Activated CD8-positive, alpha-beta memory T cell treated with anti-CD3 and anti-CD28 coated beads, Interleukin-2, amount 50 U/mL, for 4 hours (primary cell): ENCODE results near the gene SUGCT.
"Not testable (repeated sequence)": the region's sequence is repeated elsewhere in the genome, so short reads cannot be mapped to it uniquely, and the experiment has no call there.

ENCODE experiments used
- DNase-seq: peaks from one replicate; pipeline ENCODE4 v3.0.0-alpha.2; 2020

The SUGCT gene

DNA sequence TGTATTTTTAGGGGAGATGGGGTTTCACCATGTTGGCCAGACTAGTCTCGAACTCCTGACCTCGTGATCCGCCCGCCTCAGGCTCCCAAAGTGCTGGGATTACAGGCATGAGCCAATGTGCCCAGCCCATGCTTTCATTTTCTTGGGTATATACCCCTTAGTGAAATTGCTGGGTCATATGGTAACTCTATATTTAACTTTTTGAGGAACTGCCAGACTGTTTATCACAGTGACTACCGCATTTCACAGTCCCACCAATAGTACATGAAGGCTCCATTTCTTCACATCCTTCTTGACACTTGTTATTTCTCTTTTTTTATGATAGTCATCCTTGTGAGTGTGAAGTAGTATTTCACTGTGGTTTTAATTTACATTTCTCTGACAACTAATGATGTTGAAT is 134.0 kb downstream of the SUGCT start:
- DNase-seq = not testable (repeated sequence)

DNA sequence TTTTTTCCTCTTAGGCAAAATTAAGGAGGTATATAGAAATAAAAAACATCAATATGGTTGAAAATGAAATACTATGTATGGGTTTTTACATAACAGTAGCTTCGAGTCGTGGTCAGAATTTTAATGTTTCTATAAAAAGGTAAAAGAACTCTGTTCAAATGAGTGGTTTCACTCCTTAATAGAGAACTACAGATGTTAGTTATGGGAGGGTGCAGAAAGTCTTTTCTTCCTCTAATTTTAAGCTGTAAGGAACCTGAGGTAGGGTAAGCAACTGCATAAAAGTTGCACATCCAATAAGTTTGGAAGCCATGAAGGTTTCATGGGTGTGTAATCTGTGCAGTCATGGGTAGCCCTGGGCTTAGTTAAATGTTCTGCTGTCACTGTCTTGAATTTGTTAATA is 141.3 kb downstream of the SUGCT start:
- DNase-seq = no peak

DNA sequence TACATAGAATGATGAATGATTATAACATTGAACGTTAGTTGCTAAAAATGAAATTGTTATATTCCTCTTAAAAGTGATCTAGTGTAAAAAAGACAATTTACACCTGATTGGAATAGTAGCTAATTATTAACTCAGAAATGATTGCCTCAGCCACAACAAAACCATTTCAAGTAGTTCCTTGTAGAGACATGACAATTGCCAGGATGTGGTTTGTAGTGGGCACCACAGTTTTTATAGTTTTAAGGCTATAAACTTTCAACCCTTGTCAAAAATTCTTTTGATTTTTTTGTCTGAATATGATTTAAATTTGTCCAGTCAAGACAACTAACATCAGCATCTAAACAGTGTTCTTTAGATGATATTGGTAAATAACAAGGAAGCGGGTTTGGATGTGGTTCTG is 145.2 kb downstream of the SUGCT start:
- no peak for DNase-seq

DNA sequence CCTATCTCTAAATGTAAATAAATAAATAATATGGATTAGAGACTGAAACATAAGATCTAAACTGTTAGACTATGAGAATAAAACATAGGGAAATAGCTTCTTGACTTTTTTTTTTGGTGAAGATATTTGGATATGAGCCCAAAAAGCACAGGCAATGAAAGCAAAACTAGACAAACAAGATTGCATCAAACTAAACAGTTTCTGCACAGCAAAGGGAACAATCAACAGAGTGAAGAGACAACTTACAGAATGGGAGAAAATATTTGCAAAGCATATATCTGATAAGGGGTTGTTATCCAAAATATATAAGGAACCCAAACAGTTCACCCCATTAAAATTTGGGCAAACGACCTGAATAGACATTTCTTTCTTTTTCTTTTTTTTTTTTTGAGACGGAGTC is 148.1 kb downstream of the SUGCT start:
- no peak for DNase-seq

DNA sequence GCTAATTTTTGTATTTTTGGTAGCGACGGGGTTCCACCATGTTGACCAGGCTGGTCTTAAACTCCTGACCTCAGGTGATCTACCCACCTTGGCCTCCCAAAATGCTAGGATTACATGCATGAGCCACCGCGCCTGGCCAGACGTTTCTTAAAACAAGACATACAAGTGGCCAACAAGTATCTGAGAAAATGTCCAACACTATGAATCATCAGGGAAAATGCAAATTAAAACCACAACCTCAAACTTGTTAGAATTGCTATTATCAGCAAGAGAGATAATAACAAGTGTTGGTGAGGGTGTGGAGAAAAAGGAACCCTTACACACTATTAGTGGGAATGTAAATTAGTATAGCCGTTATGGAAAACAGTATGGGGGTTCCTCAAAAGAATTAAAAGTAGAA is 148.6 kb downstream of the SUGCT start:
- no peak for DNase-seq

DNA sequence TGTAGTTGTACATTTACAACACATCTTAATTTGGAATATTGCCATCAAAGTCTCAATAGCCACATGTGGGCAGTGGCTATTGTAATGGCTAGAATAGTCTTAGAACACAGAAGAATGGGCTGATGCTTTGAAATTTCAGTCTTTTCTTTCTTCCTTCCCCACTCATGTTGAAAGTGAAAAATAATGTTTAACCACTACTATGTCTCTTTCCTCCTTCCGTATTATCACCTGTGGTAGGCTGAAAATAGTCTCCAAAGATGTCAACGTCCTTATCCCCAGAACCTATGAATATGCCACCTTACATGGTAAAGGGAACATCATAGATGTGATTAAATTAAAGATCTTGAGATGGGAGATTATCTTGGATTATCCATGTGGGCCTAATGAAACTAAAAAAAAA is 154.0 kb downstream of the SUGCT start:
- DNase-seq = no peak

DNA sequence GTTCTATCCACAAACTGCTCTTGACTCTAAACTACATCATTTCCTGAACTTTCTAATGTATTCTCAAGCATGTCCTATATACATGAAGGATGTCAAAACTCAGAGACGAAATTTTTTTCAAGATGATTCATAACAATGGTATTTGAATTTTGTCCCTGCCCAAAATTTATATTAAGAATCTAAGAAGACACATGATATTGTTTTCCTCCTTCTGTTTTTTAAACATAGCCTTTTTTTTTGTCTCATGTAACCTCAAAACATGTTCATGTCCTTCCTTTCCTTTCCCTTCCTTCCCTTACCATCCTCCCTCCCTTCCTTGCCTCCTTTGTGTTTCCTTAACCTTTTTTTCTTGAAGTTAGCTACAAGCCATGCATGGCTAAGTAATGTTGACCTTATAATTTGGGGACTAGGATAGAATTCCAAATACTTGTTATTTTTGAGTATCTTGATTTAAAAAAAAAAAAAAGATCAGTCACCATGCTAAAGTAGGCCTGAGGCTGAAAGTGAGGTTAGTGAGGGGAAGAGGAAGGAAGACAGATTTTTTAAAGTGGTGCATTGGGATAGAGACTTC is 163.0 kb downstream of the SUGCT start:
- no peak for DNase-seq

DNA sequence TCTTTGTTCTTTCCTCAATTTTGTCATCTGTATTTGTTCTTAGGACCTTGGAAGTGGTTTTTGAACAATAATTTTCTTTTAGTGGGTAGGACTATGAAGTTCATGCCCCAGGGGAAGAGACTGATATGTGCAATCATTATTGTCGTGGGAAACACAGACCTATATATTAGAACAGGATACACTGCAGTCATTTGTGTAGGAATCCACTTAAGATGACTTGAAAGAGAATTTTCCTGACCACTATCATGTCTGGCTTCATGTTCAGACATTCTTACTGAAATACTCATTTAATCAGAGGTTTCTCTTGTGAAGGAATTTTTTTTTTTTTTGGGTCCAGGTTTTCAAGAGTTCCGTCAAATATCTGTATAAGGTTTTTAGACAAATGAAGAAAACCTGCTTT is 163.6 kb downstream of the SUGCT start:
- no peak for DNase-seq

DNA sequence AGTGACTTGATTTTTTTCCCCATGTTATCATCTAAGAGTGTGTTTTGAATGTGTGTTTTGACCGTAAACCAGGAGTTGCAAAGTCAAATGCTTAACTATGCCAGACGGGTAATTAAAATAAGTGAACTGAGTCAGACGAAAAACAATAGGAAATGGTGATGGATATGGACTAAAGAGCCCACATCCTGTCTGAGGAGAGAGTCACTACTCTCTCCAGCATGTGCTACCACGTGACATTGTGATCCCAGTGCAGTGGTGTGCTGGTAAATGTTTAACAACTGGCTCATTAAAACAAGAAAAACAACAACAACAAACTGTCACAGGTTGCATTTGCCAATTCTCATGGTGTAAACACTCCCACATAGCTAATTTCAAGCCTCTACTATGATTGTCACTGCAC is 164.3 kb downstream of the SUGCT start:
- DNase-seq = no peak

DNA sequence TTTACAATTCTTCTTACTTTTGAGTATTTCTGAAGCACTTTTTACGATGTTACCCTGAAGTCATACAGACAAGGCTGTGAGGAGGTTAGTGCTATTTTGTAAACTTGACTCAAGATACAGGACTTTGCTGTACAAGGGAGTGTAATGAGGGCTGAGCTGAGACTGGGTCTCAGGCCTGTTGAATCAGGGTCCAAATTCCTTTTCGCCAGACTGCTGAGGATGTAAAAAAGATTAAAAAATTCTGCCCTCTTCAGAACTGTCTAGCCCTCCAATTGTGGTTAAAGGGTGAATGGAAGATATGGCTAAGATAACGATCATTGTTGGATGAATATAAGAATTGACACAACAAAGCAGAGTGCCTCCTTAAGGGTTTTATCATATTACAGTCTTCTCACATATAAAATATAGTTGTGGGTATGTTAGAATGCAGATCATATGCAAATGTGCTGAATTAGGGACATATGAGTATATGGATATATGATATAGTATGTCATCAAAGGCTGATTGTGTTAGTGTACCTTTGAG is 165.4 kb downstream of the SUGCT start:
- DNase-seq = no peak

DNA sequence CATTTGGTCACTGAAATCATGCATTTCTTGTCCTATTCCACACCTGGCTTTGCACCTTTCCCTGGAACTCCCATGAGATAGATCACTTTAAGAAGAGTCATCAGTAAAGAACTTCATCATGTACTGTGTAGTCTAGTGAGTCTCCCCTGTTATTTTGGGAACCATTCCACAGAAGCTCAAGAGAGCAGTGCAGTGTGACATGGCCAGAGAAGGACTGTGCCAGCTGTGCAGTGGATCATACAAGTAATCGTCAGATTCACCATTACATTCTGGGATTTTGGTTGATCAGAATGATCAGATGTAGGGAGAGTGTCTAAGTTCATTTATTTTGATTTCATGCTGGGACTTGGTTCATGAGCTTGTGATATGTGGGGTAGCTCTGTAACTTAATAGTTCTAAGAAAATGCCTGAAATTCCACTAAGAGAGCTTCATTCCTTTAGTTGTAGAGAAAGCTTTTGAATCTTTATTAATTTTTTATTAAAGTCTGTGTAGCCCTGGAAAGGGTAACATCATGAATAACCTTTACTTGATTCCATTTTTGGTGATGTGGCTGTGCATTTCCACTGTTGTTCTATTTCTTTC is 166.8 kb downstream of the SUGCT start:
- no peak for DNase-seq

DNA sequence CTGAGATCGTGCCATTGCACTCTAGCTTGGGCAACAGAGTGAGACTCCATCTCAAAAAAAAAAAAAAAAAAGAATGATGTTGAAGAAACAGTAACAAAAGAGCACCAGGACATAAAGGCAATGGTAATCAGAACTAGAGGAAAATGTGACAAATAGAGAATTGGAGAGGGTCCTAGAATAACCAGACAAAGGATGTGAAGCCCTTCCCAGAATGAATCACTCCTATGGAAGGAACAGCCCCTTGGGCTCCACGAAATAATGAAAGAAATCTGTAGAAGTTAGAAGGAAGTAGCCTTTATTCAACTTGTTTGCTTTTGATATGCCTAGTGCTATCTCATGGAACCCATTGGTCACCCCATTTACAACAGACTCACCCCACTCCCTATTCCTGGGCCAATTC is 169.2 kb downstream of the SUGCT start:
- no peak for DNase-seq

DNA sequence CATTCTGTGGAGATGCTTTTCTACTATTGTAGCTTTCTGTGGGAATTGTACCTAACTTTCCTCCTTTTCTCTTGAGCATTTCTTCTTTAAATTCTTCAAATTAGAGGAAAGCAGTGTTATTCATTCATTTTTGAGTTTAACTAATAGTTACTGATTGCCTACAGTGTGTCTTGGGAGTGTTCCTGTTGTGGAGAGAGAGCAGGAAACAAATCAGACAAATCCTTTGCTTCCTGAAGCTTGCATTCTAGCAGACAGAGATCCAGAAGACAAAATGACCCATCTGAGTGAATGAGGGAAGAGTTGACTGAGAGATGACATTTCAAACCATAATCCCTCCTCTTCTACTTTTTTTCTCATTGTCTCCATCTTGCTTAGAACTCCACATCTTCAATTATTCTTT is 170.4 kb downstream of the SUGCT start:
- no peak for DNase-seq

DNA sequence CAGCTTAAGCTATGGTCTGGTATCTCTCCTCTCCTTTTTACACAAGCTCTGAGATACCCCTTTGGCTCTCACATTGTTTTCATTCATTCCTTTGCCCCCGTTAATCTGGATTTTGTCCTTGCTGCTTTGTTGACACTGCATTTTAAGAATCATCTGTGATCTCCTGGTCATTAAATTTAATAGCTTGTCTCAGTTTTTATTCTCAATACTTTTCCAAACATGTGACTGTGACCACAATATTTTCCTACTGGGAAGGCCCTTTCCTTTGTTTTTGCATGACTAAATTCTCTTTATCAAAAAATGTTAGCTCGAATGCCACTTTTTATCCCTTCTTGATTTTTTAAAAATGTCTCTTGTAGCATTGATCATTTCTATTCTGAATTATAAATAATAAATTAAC is 171.2 kb downstream of the SUGCT start:
- DNase-seq = no peak

DNA sequence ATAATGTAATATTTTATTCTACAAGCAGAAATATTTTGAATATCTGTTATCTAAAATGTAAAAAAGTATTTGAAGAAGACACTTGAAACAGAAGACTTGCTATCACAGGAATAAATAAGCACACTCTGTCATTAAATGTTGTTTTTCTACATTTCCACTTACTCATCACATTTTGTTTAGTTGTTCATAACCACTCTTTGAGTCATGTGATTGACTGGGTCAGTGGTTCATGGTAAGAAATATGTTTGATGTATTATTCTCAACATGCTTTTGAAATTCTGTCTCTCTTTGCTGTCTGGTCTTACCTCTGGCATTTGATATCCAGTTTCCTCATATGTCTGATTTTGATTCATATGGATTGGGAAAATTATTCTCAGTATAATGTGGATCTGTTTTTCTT is 171.8 kb downstream of the SUGCT start:
- no peak for DNase-seq

DNA sequence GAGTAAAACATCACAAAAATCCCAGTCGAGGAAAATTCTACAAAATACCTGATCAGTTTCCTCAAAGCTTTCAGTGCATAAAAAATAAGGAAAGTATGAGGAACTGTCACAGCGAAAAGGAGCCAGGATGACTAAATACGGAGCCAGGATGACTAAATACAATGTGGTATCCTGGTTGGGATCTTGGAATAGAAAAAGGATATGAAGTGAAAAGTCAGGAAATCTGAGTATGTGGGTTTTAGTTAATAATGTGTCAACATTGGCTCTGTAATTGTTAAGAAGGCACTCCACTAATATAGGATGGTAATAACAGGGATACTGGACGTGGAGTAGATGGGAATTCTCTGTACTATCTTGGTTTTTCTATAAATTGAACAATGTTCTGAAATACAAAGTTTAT is 175.5 kb downstream of the SUGCT start:
- DNase-seq = no peak

DNA sequence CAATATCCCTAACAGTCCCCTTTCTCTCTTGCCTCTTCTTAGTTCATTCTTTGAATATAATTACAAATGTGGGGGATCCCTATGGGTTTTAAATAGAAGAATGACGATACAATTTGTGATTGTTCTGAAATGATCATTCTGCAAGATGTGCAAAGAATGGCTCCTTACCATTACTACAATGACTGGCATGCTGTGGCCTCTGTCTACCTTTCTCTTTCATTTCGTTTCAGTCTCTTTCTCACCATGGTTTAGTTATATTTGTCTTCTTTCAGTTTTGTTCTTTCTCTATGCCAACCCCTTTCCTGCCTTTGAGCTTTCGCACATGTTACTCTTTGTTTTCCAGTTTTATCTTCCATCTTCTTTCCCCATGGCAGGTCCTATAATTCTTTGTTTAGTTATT is 176.5 kb downstream of the SUGCT start:
- DNase-seq = no peak

DNA sequence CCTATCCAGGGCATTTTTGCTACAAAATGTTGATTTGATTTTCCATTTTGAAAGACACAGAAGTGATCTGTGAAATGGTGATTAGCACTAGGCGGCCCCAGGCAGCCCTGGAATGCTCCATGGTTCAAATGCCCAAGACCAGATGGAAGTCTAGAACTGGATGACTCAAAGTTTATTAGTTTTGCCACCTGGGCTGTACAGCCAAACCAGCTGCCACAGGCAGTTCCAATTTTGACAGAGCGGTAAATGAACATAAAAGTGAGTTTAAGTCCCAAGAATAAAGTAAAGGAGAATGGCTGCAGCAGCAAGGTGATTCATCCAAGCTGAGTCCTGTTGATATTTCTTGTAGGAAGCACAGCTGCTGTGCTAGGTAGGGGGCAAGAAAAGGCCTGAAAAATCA is 180.5 kb downstream of the SUGCT start:
- no peak for DNase-seq

DNA sequence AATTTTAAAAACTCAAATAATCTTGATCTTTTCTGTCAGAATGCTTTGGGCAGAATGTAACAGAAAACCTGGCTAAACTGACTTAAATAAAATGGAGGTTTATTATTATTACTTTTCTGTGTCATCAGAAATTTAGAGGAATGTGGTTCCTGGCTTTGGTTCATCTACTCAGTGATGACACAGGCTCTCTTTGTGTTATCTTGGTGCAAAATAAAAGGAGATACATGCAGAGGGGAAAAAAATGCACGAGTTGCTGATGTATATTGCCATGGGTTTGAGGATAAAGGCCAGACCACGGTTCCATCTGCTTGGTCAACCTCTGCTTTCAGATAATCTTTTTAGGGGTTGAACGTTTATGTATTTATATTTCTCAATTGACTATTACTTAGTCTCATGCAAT is 181.4 kb downstream of the SUGCT start:
- no peak for DNase-seq

DNA sequence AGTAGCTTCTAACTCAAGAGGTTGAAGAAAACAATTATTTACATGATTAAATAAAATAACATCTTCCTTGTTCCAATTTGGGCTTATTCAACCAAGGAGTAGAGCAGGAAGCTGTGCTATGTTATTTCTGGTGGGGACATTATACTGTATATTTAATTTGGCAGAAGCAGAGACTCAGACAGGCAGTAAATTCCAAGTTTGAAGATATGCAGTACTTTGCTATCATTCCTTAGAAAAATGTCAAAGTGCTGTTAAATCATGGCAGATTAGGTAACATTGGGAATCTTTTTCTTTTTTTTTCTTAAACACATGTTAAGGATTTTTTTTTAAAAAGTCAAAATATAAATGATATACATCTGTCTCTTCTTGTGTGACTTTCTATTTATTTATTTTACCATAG is 190.1 kb downstream of the SUGCT start:
- no peak for DNase-seq

DNA sequence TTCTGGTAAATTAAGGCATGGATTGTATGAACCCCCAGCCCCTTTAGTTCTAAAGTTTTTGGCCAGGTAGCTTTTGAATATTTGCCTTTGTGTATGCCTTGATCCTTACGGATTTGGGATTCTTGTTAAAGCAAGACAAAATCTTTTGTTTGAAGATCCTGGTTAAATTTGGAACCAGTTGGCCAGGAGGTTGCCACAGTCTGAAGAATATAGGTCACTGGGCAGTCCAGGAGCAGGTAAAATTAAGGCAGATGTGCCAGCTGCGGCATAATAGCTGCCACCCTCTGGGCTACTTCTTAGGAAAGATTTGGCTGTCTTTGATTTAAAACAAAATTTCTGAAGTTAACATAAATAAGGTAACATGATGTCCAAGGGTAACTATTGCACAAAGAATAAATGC is 192.3 kb downstream of the SUGCT start:
- no peak for DNase-seq

DNA sequence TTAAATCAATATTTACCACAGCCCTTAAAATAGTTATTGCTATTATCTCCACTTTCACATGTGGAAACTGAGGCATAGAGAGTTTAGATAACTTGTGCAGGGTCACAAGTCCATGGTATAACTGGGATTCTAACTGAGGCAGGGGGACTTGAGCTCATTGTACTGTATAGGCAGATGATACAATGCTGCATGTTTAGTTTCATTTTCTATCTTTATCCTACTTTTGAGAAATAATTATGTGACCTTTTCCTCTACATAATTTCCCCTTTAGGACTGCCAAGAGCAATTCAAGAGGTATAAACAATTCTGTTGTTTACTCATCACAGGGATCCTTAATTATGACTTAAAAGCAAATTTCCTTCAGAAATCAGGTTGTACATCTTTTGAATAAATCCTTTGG is 193.1 kb downstream of the SUGCT start:
- no peak for DNase-seq

DNA sequence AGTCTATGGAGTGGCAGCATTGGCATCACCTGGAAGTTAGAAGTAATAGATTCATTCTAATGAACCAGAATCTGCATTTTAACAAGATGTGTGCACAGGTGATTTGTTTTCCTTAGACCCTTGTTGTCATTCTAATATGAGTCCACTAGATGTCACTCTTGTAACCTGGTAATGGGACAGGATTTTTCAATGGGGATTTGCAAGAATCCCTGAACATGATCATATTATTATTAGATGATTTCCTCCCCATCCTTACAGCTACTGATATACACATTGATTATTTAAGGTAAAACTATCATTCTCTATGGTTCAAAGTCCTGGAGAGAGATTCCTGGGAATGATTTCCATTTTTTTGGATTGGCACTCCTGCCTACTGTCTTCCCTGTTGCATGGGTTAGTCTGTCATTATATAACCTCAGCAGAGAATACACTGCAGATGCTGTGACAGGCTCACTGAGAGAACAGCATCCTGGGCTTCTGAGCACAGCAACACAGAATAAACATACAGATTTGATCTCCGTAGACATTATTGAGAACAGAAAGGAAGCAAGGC is 194.9 kb downstream of the SUGCT start:
- DNase-seq = no peak

DNA sequence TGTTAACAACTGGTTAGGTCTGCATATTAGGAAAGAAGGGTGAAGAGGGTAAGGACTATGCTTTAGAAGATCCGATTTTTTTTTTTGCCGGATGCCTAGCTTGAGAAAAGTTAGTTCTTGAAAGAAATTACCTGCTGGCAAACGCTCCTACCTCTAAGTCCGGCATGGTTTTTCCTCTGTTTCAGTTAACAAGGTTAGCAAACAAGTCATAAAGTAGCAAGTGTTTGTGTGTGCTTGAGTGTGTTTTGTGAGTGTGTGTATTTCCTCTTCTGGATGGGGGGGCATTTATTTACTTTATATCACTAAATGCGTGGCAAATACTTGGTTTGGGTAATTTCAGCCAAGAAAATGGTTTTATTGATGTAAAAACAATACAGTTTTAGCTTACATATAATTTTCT is 195.6 kb downstream of the SUGCT start:
- no peak for DNase-seq

DNA sequence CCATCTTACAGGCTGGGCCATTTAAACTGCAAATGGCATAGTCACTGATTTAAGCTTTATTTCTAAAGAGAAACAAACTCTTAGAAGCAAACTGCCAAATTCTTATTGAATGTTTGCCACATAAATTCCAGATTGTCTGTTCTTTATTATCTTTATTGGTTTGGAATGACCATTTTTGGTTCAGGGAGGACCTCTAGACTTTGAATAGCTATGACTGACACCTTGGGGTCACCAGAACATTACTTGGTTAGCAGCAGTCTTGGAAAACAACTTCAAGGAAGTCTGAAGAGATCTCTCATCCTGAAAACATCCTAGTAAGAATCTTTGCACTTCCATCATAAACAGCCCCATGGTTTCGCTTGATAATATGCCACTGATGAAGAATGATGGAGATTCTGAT is 197.1 kb downstream of the SUGCT start:
- DNase-seq = no peak
